ENCODE measurements around the gene RTKN.
"Not testable (repeated sequence)": the region's sequence is repeated elsewhere in the genome, so short reads cannot be mapped to it uniquely, and the experiment has no call there.

The RTKN gene

GRCh38 chr2:74441690-74442482 is at the start of gene RTKN:
Gene RTKN, minus strand, starts transcription at chr2:74441937. Its CDS starts 121 bp downstream, at chr2:74441816.
- DNase-seq, result peak in 3 of 10 donors; percentile 40 to 83 (median 78)

GRCh38 chr2:74489906-74490305 is 48.2 kb upstream of the RTKN start:
- intact Hi-C loops (cut with DNase I), result no loop called here
- peak in 2 of 10 donors; percentile 56 to 68 for DNase-seq

More at GRCh38 chr2:74441690-74442482, at the start of gene RTKN:
- intact Hi-C loops (cut with DNase I), result loop anchor here (2.0 kb wide), 1 partner anchor 13 kb away; the partner anchor contains the start of gene INO80B

- DNase-seq, result peak in 1 of 10 donors; percentile 49
- intact Hi-C loops (cut with DNase I), result no loop called here
Measured at GRCh38 chr2:74488643-74489481, 47.1 kb upstream of the RTKN start.

GRCh38 chr2:74486141-74486540 is 44.4 kb upstream of the RTKN start:
- intact Hi-C loops (cut with DNase I), result no loop called here
- DNase-seq, result no peak

GRCh38 chr2:74483675-74484164 is 42.0 kb upstream of the RTKN start:
- DNase-seq, result peak in 1 of 10 donors; percentile 50
- intact Hi-C loops (cut with DNase I), result loop anchor here (1.0 kb wide), 4 partner anchors 24 to 104 kb away; partner anchors contain the start of genes AUP1, HTRA2, INO80B and PCGF1

- intact Hi-C loops (cut with DNase I), result loop anchor here (1.0 kb wide), 4 partner anchors 24 to 104 kb away; partner anchors contain the start of genes AUP1, HTRA2, INO80B and PCGF1
- peak; percentile 90 to 99 (median 94) for DNase-seq
Measured at GRCh38 chr2:74482801-74483674, 41.3 kb upstream of the RTKN start, which contains the start of the genes CCDC142 and TTC31. Gene CCDC142, minus strand, starts transcription at chr2:74482998. Its CDS starts 161 bp downstream, at chr2:74482837. Gene TTC31, plus strand, starts transcription at chr2:74483081. Its CDS starts 15 bp downstream, at chr2:74483096.

- DNase-seq, result peak in 5 of 10 donors; percentile 58 to 94 (median 85)
- intact Hi-C loops (cut with DNase I), result no loop called here
Measured at GRCh38 chr2:74481961-74482800, 40.4 kb upstream of the RTKN start.

- intact Hi-C loops (cut with DNase I), result no loop called here
- DNase-seq, result no peak
Measured at GRCh38 chr2:74481431-74481830, 39.7 kb upstream of the RTKN start.

GRCh38 chr2:74474899-74475298 is 33.2 kb upstream of the RTKN start:
- no peak for DNase-seq
- intact Hi-C loops (cut with DNase I), result no loop called here

- intact Hi-C loops (cut with DNase I), result no loop called here
- DNase-seq, result no peak
Measured at GRCh38 chr2:74474481-74474880, 32.7 kb upstream of the RTKN start.

- DNase-seq, result no peak
- intact Hi-C loops (cut with DNase I), result no loop called here
Measured at GRCh38 chr2:74472945-74473258, 31.2 kb upstream of the RTKN start.

- intact Hi-C loops (cut with DNase I), result no loop called here
- peak; percentile 93 to 99 (median 96) for DNase-seq
Measured at GRCh38 chr2:74472086-74472944, 30.6 kb upstream of the RTKN start, which contains the start of gene MRPL53. Gene MRPL53, minus strand, starts transcription at chr2:74472680. Its CDS starts 20 bp downstream, at chr2:74472660.

- intact Hi-C loops (cut with DNase I), result no loop called here
- no peak for DNase-seq
Measured at GRCh38 chr2:74471332-74472065, 29.8 kb upstream of the RTKN start.

- intact Hi-C loops (cut with DNase I); DNase-seq: not testable (repeated sequence)
Measured at GRCh38 chr2:74470742-74471141, 29.0 kb upstream of the RTKN start.

GRCh38 chr2:74464406-74464805 is 22.7 kb upstream of the RTKN start:
- intact Hi-C loops (cut with DNase I), result no loop called here
- no peak for DNase-seq

- DNase-seq, result peak in 1 of 10 donors; percentile 52
- intact Hi-C loops (cut with DNase I), result no loop called here
Measured at GRCh38 chr2:74462786-74463105, 21.0 kb upstream of the RTKN start.

GRCh38 chr2:74462054-74462785 is 20.5 kb upstream of the RTKN start:
- intact Hi-C loops (cut with DNase I), result no loop called here

More at GRCh38 chr2:74462054-74462785, 20.5 kb upstream of the RTKN start:
- peak in 1 of 10 donors; percentile 49 for DNase-seq

Data from posterior cingulate gyrus (tissue), 11 donors.